ENCODE results near the gene DIP2B.

DNA sequence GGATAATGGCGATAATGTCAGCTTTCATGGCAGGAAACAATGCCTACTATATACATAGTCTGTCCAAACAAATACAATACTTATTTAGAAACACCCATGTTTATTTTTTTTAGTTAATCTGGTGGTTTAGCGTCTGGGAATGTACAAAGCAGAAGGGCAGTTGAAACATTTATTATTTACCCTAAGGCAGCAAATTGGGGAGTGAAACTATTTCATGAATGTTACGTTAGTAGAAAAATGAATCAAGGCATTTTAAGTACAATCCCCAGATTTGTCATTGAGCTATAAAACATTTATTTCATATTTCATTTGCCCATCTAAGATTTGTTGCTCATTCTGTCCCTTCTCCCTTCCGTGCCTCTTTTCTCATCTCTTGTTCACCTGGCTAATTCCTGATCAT, 172.0 kb downstream of the DIP2B start:
- no peak for TF ChIP-seq MEF2A (IDR thresholded peaks at IDR 0.05; ENCODE audit: borderline replicate concordance, low read depth)
- no peak for TF ChIP-seq RAD21 (IDR thresholded peaks at IDR 0.05; ENCODE audit: low read length)
- no peak for TF ChIP-seq TEAD4 (IDR thresholded peaks at IDR 0.05; ENCODE audit: borderline replicate concordance, insufficient read depth)
- TF ChIP-seq EZH2phosphoT487 (IDR thresholded peaks at IDR 0.05; ENCODE audit: borderline replicate concordance, low read depth), result no peak
